SU-DHL-6 (cell line): ENCODE results near the gene SGK1.

Source experiments
- CTCF ChIP-seq: fragments of 200-600 bp; sonication (generic); IDR thresholded peaks from one replicate; pipeline ENCODE4 v1.5.1; 2017; ENCODE audit warnings: antibody characterized with exemption, mild to moderate bottlenecking, low read length, moderate library complexity; ENCODE audit not compliant: insufficient read depth, poor library complexity, severe bottlenecking
- EZH2phosphoT487 ChIP-seq: fragments of 200-600 bp; sonication (generic), shearing (Covaris generic); conservative IDR thresholded peaks from 2 replicates; pipeline ENCODE4 v1.6.1; 2018; ENCODE audit warnings: mild to moderate bottlenecking, antibody characterized with exemption, low read length, moderate library complexity, mixed read lengths

- TF ChIP-seq CTCF (no peak), EZH2phosphoT487 (no peak)
Observed at GRCh38 chr6:134152767-134153485, 165.0 kb downstream of the SGK1 start.
